Endothelial cell of umbilical vein (primary cell): Measurements from ENCODE around the gene KCNK10. TPM values are rescaled to one million over a fixed set of nuclear protein-coding genes. Genes with fewer than 3 reads are reported as not detected.

ENCODE experiments used
- BruUV-seq: library from RNA; stranded (reverse); fragments of 400-500 nt; replicated peaks from 2 replicates; lab custom pipeline; 2021; lab: Mats Ljungman, UMichigan
- CTCF ChIA-PET: fragments of 300-600, 350-600 bp; sonication (Branson Sonifier 250); formaldehyde crosslinking; loops from one replicate; lab custom pipeline; 2021; ENCODE audit warnings: antibody characterized with exemption, inconsistent platforms; lab: Charles Lee
- POLR2A ChIA-PET: fragments of 300-600, 350-600 bp; sonication (Branson Sonifier 250); formaldehyde crosslinking; loops from one replicate; lab custom pipeline; 2021; ENCODE audit warnings: antibody characterized with exemption, inconsistent platforms; lab: Charles Lee
- DNase-seq: peaks from one replicate; pipeline ENCODE4 v3.0.0-alpha.2; 2011; ENCODE audit warnings: low read depth, low spot score
- FAIRE-seq: peaks from 2 replicates; lab custom pipeline; 2011; peaks lifted over from hg19 to GRCh38; lab: Jason Lieb, UNC
- H2AFZ ChIP-seq: 2 replicates; pipeline ENCODE4 v1.6.0; 2012; ENCODE audit warnings: low read depth, low read length, control low read depth, inconsistent platforms
- H3K27ac ChIP-seq: 2 replicates; pipeline ENCODE4 v1.5.1; 2011; ENCODE audit warnings: low read depth, mild to moderate bottlenecking, control low read depth, low read length, moderate library complexity; ENCODE audit not compliant: insufficient read depth
- H3K27me3 ChIP-seq, 2 experiments: 2 replicates each; pipeline versions ENCODE4 v1.6.0 to v1.6.1; 2011; ENCODE audit warnings: low read length in 2 of 2, mixed read lengths in 1 of 2; ENCODE audit not compliant: control insufficient read depth in 2 of 2, insufficient read depth in 2 of 2
- H3K36me3 ChIP-seq, 2 experiments: 2 replicates in 1 of 2; 3 replicates in 1 of 2; pipeline ENCODE4 v1.5.1; 2011; ENCODE audit warnings: low read length in 2 of 2, mild to moderate bottlenecking in 1 of 2, moderate library complexity in 1 of 2; ENCODE audit not compliant: control insufficient read depth in 2 of 2, insufficient read depth in 2 of 2; ENCODE audit errors: extremely low read depth in 1 of 2
- H3K4me1 ChIP-seq: 3 replicates; pipeline ENCODE4 v1.5.1; 2011; ENCODE audit warnings: mild to moderate bottlenecking, low read length; ENCODE audit not compliant: control insufficient read depth, insufficient read depth; ENCODE audit errors: extremely low read depth
- H3K4me2 ChIP-seq: 2 replicates; pipeline ENCODE4 v1.6.1; 2011; ENCODE audit warnings: low read length, control low read depth, mixed read lengths; ENCODE audit not compliant: insufficient read depth
- H3K4me3 ChIP-seq, 3 experiments: fragments of 200-600 bp in 1 of 3; sonication (generic), shearing (Covaris generic) in 1 of 3; replicated peaks in 1 of 3; 2 replicates each; pipeline ENCODE4 v1.5.1; 2011 to 2016; ENCODE audit warnings: control low read depth in 3 of 3, low read length in 3 of 3, mild to moderate bottlenecking in 2 of 3, inconsistent platforms in 1 of 3, low read depth in 1 of 3, moderate library complexity in 1 of 3; ENCODE audit not compliant: insufficient read depth in 1 of 3
- H3K79me2 ChIP-seq: 2 replicates; pipeline ENCODE4 v1.6.0; 2012; ENCODE audit warnings: low read length, inconsistent platforms; ENCODE audit not compliant: control insufficient read depth, insufficient read depth
- H3K9ac ChIP-seq: replicated peaks from 2 replicates; pipeline ENCODE3; 2011; ENCODE audit warnings: low read length, control low read depth; ENCODE audit not compliant: insufficient read depth; ENCODE audit errors: extremely low read depth
- H3K9me1 ChIP-seq: replicated peaks from 3 replicates; pipeline ENCODE4 v1.6.0; 2011; ENCODE audit warnings: mild to moderate bottlenecking, low read length; ENCODE audit not compliant: control insufficient read depth, insufficient read depth; ENCODE audit errors: extremely low read depth
- H3K9me3 ChIP-seq: replicated peaks from 2 replicates; pipeline ENCODE4 v1.5.1; 2012; ENCODE audit warnings: low read length, inconsistent platforms; ENCODE audit not compliant: control insufficient read depth, insufficient read depth
- H4K20me1 ChIP-seq: replicated peaks from 2 replicates; pipeline ENCODE3; 2011; ENCODE audit warnings: mild to moderate bottlenecking, low read length; ENCODE audit not compliant: control insufficient read depth, insufficient read depth; ENCODE audit errors: extremely low read depth
- CTCF ChIP-seq, 2 donors: IDR thresholded peaks; 1 replicate in 1 of 2; 2 replicates in 1 of 2; pipeline ENCODE4 v1.5.1; 2011; ENCODE audit warnings: low read length in 2 of 2, mild to moderate bottlenecking in 2 of 2, moderate library complexity in 2 of 2, control low read depth in 1 of 2, inconsistent platforms in 1 of 2, low read depth in 1 of 2; ENCODE audit not compliant: insufficient read depth in 1 of 2; ENCODE audit errors: extremely low read depth in 1 of 2
- EZH2 ChIP-seq: IDR thresholded peaks from 2 replicates; pipeline ENCODE4 v1.6.1; 2012; ENCODE audit warnings: borderline replicate concordance, low read depth, mild to moderate bottlenecking, moderate library complexity, low read length, inconsistent platforms; ENCODE audit not compliant: severe bottlenecking
- FOS ChIP-seq: IDR thresholded peaks from 2 replicates; pipeline ENCODE4 v1.6.1; 2011; ENCODE audit warnings: mild to moderate bottlenecking, low read length, moderate library complexity, borderline replicate concordance; ENCODE audit not compliant: insufficient read depth
- GATA2 ChIP-seq: IDR thresholded peaks from 2 replicates; pipeline ENCODE4 v1.7.0; 2011; ENCODE audit warnings: low read depth, mild to moderate bottlenecking, moderate library complexity, mixed read lengths, low read length; ENCODE audit not compliant: insufficient read length, insufficient read depth
- JUN ChIP-seq: IDR thresholded peaks from 2 replicates; pipeline ENCODE4 v1.6.1; 2011; ENCODE audit warnings: borderline replicate concordance, low read depth; ENCODE audit not compliant: insufficient read length, insufficient read depth
- MAX ChIP-seq: IDR thresholded peaks from 2 replicates; pipeline ENCODE4 v1.6.1; 2011; ENCODE audit not compliant: insufficient read depth, insufficient read length
- MYC ChIP-seq: IDR thresholded peaks from one replicate; pipeline ENCODE4 v1.6.1; 2011; ENCODE audit warnings: mild to moderate bottlenecking, low read depth, low read length
- POLR2A ChIP-seq: IDR thresholded peaks from 2 replicates; pipeline ENCODE4 v1.6.1; 2012; ENCODE audit warnings: low read depth, mild to moderate bottlenecking, control low read depth, low read length
- POLR2AphosphoS5 ChIP-seq: IDR thresholded peaks from 2 replicates; pipeline ENCODE4 v1.6.1; 2012; ENCODE audit warnings: low read depth, mild to moderate bottlenecking, control low read depth, low read length, moderate library complexity; ENCODE audit not compliant: insufficient read depth
- dilution Hi-C: fragments of 300-500 bp; cut with MboI; formaldehyde crosslinking; loops from one replicate; pipeline ENCODE4 v1.15.0; 2019; ENCODE audit warnings: low sequenced_read_pairs; ENCODE audit not compliant: extremely low pct_ligation_motif_present
- intact Hi-C: fragments of 100-400 bp; cut with micrococcal nuclease; formaldehyde crosslinking; loops from one replicate; pipeline ENCODE4 v1.10.0; 2022
- polyA plus RNA-seq, 4 experiments: library from polyadenylated mRNA; depleted of rRNA in 3 of 4; stranded (reverse) in 3 of 4; unstranded in 1 of 4; fragments of >200 nt; gene quantifications; 2 replicates each; pipeline versions ENCODE4 v1.2.1 to v1.2.3, GENCODE V29; 2011 to 2012; ENCODE audit warnings: missing spikeins in 1 of 4
- total RNA-seq: library from RNA; stranded (reverse); gene quantifications from 2 replicates; pipeline ENCODE4 v1.2.3, GENCODE V29; 2021

KCNK10 gene
- total and polyA plus RNA-seq, 2 donors (not counting 3 experiments of a cell fraction or from before 2014, with no cell fraction given) = not detected

GRCh38 chr14:88154321-88154720 is 168.7 kb downstream of the KCNK10 start:
- BruUV-seq = no TSS peak
- dilution Hi-C loops = no loop called here

GRCh38 chr14:88146881-88147649 is 176.0 kb downstream of the KCNK10 start:
- BruUV-seq = no TSS peak
- Histone ChIP-seq H3K27me3 (no peaks in the 10 kb centered on the region), H3K27ac (no peak overlapping the region), H3K79me2 (no peaks in the 10 kb centered on the region), H4K20me1 (no peaks in the 10 kb centered on the region), H3K9ac (no peak overlapping the region), H3K4me3 (no peak overlapping the region), H2AFZ (no peak overlapping the region), H3K9me1 (no peaks in the 10 kb centered on the region), H3K4me1 (no peaks in the 10 kb centered on the region), H3K4me2 (no peak overlapping the region), H3K36me3 (no peaks in the 10 kb centered on the region), H3K9me3 (no peaks in the 10 kb centered on the region)
- intact Hi-C loops (no loop called here), dilution Hi-C loops (no loop called here)
- POLR2A ChIA-PET = no interaction called here
- CTCF ChIA-PET = no interaction called here
- TF ChIP-seq EZH2 (no peak), FOS (no peak), POLR2A (no peak), JUN (no peak), MYC (no peak), GATA2 (no peak), MAX (no peak), CTCF (IDR thresholded peaks at IDR 0.05; ENCODE audit: extremely low read depth in 1 of 2, insufficient read depth in 1 of 2, low read depth in 1 of 2, low read length in 2 of 2) (no peak), POLR2AphosphoS5 (no peak)
- FAIRE-seq (no peak), DNase-seq (no peak)

More at GRCh38 chr14:88154321-88154720, 168.7 kb downstream of the KCNK10 start:
- H3K27me3 ChIP-seq = no peaks in the 10 kb centered on the region
- ChIA-PET CTCF (no interaction called here), POLR2A (no interaction called here)
- H3K9ac ChIP-seq = no peak overlapping the region
- H3K9me1 ChIP-seq = no peaks in the 10 kb centered on the region
- H3K4me3 ChIP-seq = no peak overlapping the region
- no peaks in the 10 kb centered on the region for H4K20me1 ChIP-seq
- no peak for TF ChIP-seq EZH2
- no peak for TF ChIP-seq GATA2
- TF ChIP-seq POLR2A = no peak
- no peak for TF ChIP-seq MYC
- H3K9me3 ChIP-seq = no peaks in the 10 kb centered on the region
- no peak overlapping the region for H3K4me2 ChIP-seq
- H3K27ac ChIP-seq = no peak overlapping the region
- DNase-seq (no peak), FAIRE-seq (no peak)
- H3K79me2 ChIP-seq = no peaks in the 10 kb centered on the region
- intact Hi-C loops = no loop called here
- H3K4me1 ChIP-seq = no peaks in the 10 kb centered on the region
- no peak overlapping the region for H2AFZ ChIP-seq
- H3K36me3 ChIP-seq = no peaks in the 10 kb centered on the region
